ENCODE measurements around the gene CPEB3.

- TF ChIP-seq CTCF (IDR thresholded peaks at IDR 0.05; ENCODE audit: extremely low read depth in 1 of 2, insufficient read depth in 1 of 2, low read depth in 1 of 2, low read length in 2 of 2): no peak
- TF ChIP-seq MAX (IDR thresholded peaks at IDR 0.05; ENCODE audit: insufficient read depth, insufficient read length): no peak
- no peak for TF ChIP-seq GATA2 (IDR thresholded peaks at IDR 0.05; ENCODE audit: insufficient read depth, insufficient read length, low read depth, low read length)
- TF ChIP-seq POLR2A (IDR thresholded peaks at IDR 0.05; ENCODE audit: low read depth, low read length): no peak
Observed at GRCh38 chr10:92009445-92009844, 281.4 kb downstream of the CPEB3 start.

Measured in endothelial cell of umbilical vein (primary cell).